ENCODE data around the gene GPR12. TPM values are rescaled to one million over a fixed set of nuclear protein-coding genes. Genes with fewer than 3 reads are reported as not detected.

The GPR12 gene
- total and polyA plus RNA-seq, 3 donors from 2014 or later, result 0.06 to 0.15 TPM; not detected in 1

- no peaks in the 10 kb centered on the region for H3K9me3 ChIP-seq
- no peaks in the 10 kb centered on the region for H3K27me3 ChIP-seq
- DNase-seq, result no peak
- H3K4me3 ChIP-seq, result no peak overlapping the region
- no peak overlapping the region for H3K27ac ChIP-seq
- intact Hi-C loops (cut with DNase I; ENCODE audit: low total_unique reads), result no loop called here
- no peaks in the 10 kb centered on the region for H3K36me3 ChIP-seq (ENCODE audit: low read depth, missing control alignments)
- no peak for TF ChIP-seq POLR2A (IDR thresholded peaks at IDR 0.05)
- TF ChIP-seq CTCF (IDR thresholded peaks at IDR 0.05), result no peak
- H3K4me1 ChIP-seq, result no peaks in the 10 kb centered on the region
- 78 to 84% methylated on average over 4 of the region's 4 CpGs for WGBS, 2 donors
Observed at GRCh38 chr13:26779321-26779720, 18.7 kb upstream of the GPR12 start.

- Histone ChIP-seq H3K4me1 (no peaks in the 10 kb centered on the region), H3K9me3 (no peaks in the 10 kb centered on the region)
- DNase-seq, result no peak
Observed at GRCh38 chr13:26772531-26772930, 11.9 kb upstream of the GPR12 start.

GRCh38 chr13:26771796-26772195 is 11.2 kb upstream of the GPR12 start:
- 85 to 87% methylated on average over 12 of the region's 12 CpGs for WGBS, 2 donors
- H3K4me1 ChIP-seq, result no peaks in the 10 kb centered on the region
- no peaks in the 10 kb centered on the region for H3K36me3 ChIP-seq (ENCODE audit: low read depth, missing control alignments)
- intact Hi-C loops (cut with DNase I; ENCODE audit: low total_unique reads), result no loop called here
- no peaks in the 10 kb centered on the region for H3K9me3 ChIP-seq
- H3K27me3 ChIP-seq, result no peaks in the 10 kb centered on the region
- no peak overlapping the region for H3K4me3 ChIP-seq
- no peak for TF ChIP-seq POLR2A (IDR thresholded peaks at IDR 0.05)
- no peak for TF ChIP-seq CTCF (IDR thresholded peaks at IDR 0.05)
- no peak for DNase-seq
- no peak overlapping the region for H3K27ac ChIP-seq

More at GRCh38 chr13:26772531-26772930, 11.9 kb upstream of the GPR12 start:
- 80 to 87% methylated on average over 5 of the region's 5 CpGs for WGBS, 2 donors
- H3K27ac ChIP-seq, result no peak overlapping the region
- intact Hi-C loops (cut with DNase I; ENCODE audit: low total_unique reads), result no loop called here
- H3K4me3 ChIP-seq, result no peak overlapping the region
- no peak for TF ChIP-seq CTCF (IDR thresholded peaks at IDR 0.05)
- no peak for TF ChIP-seq POLR2A (IDR thresholded peaks at IDR 0.05)
- no peaks in the 10 kb centered on the region for H3K36me3 ChIP-seq (ENCODE audit: low read depth, missing control alignments)
- no peaks in the 10 kb centered on the region for H3K27me3 ChIP-seq

GRCh38 chr13:26762745-26763345 is 2.3 kb upstream of the GPR12 start:
- WGBS, 2 donors, result 68 to 69% methylated on average over 4 of the region's 4 CpGs
- no peak overlapping the region for H3K27ac ChIP-seq
- intact Hi-C loops (cut with DNase I; ENCODE audit: low total_unique reads), result no loop called here
- no peaks in the 10 kb centered on the region for H3K27me3 ChIP-seq
- H3K4me1 ChIP-seq, result peaks cover 10% of the 10 kb centered on the region
- no peak overlapping the region for H3K4me3 ChIP-seq
- H3K9me3 ChIP-seq, result no peaks in the 10 kb centered on the region
- TF ChIP-seq POLR2A (IDR thresholded peaks at IDR 0.05) (no peak), CTCF (IDR thresholded peaks at IDR 0.05) (no peak)
- DNase-seq, result no peak
- no peaks in the 10 kb centered on the region for H3K36me3 ChIP-seq (ENCODE audit: low read depth, missing control alignments)
